Upper lobe of right lung (tissue), 1 donor: ENCODE data around the gene PIGR. TPM values are rescaled to one million over a fixed set of nuclear protein-coding genes. Genes with fewer than 3 reads are reported as not detected.
A peak's percentile ranks its signal among the peaks of the same experiment; 100 is the strongest.

ENCODE experiments used
- ATAC-seq: fragments of 200-7000 bp; cut with Tn5 transposase; one replicate; pipeline ENCODE4 v1.9.1; 2020; ENCODE audit warnings: mild to moderate bottlenecking, moderate library complexity
- DNase-seq: peaks from one replicate; pipeline ENCODE4 v3.0.0-alpha.2; 2020
- H3K27ac ChIP-seq: fragments of 200-600 bp; one replicate; pipeline ENCODE4 v1.8.0; 2022
- H3K27me3 ChIP-seq: fragments of 200-600 bp; one replicate; pipeline ENCODE4 v1.8.0; 2022; ENCODE audit warnings: mild to moderate bottlenecking
- H3K36me3 ChIP-seq: fragments of 200-600 bp; one replicate; pipeline ENCODE4 v1.8.0; 2022
- H3K4me1 ChIP-seq: fragments of 200-600 bp; one replicate; pipeline ENCODE4 v1.8.0; 2022
- H3K4me3 ChIP-seq: fragments of 200-600 bp; one replicate; pipeline ENCODE4 v1.8.0; 2022; ENCODE audit warnings: mild to moderate bottlenecking
- H3K9me3 ChIP-seq: fragments of 200-600 bp; one replicate; pipeline ENCODE4 v1.8.0; 2022
- CTCF ChIP-seq: fragments of 200-600 bp; IDR thresholded peaks from one replicate; pipeline ENCODE4 v1.8.0; 2022; ENCODE audit warnings: antibody characterized with exemption
- intact Hi-C: fragments of 100-400 bp; cut with DNase I; formaldehyde crosslinking; loops from one replicate; pipeline ENCODE4 v1.11.0; 2022
- total RNA-seq: library from RNA; stranded (reverse); fragmentation: NEBNext Ultra II Directional; extraction: Animal tissue kit (Norgen Biotek cat#: 25700); gene quantifications from one replicate; pipeline ENCODE4 v1.2.1, GENCODE V29; 2021
- donor health status: DM: no; HTN: yes; CAD: no; lungs with severe emphysema.

The PIGR gene
- total RNA-seq, 1 donor from 2014 or later, result 700 TPM

GRCh38 chr1:206915030-206915735 lies 31.1 kb downstream of the PIGR start:
- H3K9me3 ChIP-seq, result no peaks in the 10 kb centered on the region
- H3K27me3 ChIP-seq, result no peaks in the 10 kb centered on the region
- intact Hi-C loops, result no loop called here
- H3K4me3 ChIP-seq, result no peak overlapping the region
- no peak for ATAC-seq
- DNase-seq, result no peak
- peaks cover 12% of the 10 kb centered on the region for H3K4me1 ChIP-seq
- H3K36me3 ChIP-seq, result no peaks in the 10 kb centered on the region
- no peak overlapping the region for H3K27ac ChIP-seq
- TF ChIP-seq CTCF, result no peak

GRCh38 chr1:206913766-206914537 lies 32.3 kb downstream of the PIGR start:
- TF ChIP-seq CTCF, result no peak
- Histone ChIP-seq H3K9me3 (no peaks in the 10 kb centered on the region), H3K4me1 (peaks cover 21% of the 10 kb centered on the region), H3K27me3 (no peaks in the 10 kb centered on the region), H3K27ac (no peak overlapping the region), H3K4me3 (no peak overlapping the region), H3K36me3 (no peaks in the 10 kb centered on the region)
- intact Hi-C loops, result no loop called here
- ATAC-seq (no peak), DNase-seq (no peak)

GRCh38 chr1:206912445-206913095 lies 33.7 kb downstream of the PIGR start:
- Histone ChIP-seq H3K27ac (no peak overlapping the region), H3K36me3 (no peaks in the 10 kb centered on the region), H3K27me3 (no peaks in the 10 kb centered on the region), H3K4me3 (no peak overlapping the region), H3K9me3 (no peaks in the 10 kb centered on the region), H3K4me1 (peaks cover 29% of the 10 kb centered on the region)
- peak; percentile 90 for TF ChIP-seq CTCF
- no peak for DNase-seq
- intact Hi-C loops, result no loop called here
- peak; percentile 68 for ATAC-seq

GRCh38 chr1:206911064-206911663 lies 35.1 kb downstream of the PIGR start:
- Histone ChIP-seq H3K4me1 (peaks cover 29% of the 10 kb centered on the region), H3K9me3 (no peaks in the 10 kb centered on the region), H3K4me3 (no peak overlapping the region), H3K36me3 (no peaks in the 10 kb centered on the region), H3K27ac (no peak overlapping the region), H3K27me3 (no peaks in the 10 kb centered on the region)
- ATAC-seq (peak; percentile 27), DNase-seq (no peak)
- peak; percentile 93 for TF ChIP-seq CTCF
- intact Hi-C loops, result no loop called here

- H3K27me3 ChIP-seq, result no peaks in the 10 kb centered on the region
- intact Hi-C loops, result no loop called here
- no peak for TF ChIP-seq CTCF
- DNase-seq (no peak), ATAC-seq (peak; percentile 35)
- H3K4me1 ChIP-seq, result peaks cover 29% of the 10 kb centered on the region
- H3K36me3 ChIP-seq, result no peaks in the 10 kb centered on the region
- H3K27ac ChIP-seq, result peak overlapping the region; percentile 75
- H3K9me3 ChIP-seq, result no peaks in the 10 kb centered on the region
- H3K4me3 ChIP-seq, result peak overlapping the region; percentile 55
Measured at GRCh38 chr1:206909883-206910318, 36.4 kb downstream of the PIGR start.
